Measurements from ENCODE around the gene FXYD2. TPM values are rescaled to one million over a fixed set of nuclear protein-coding genes. Genes with fewer than 3 reads are reported as not detected.
A peak's percentile ranks its signal among the peaks of the same experiment; 100 is the strongest.
"Not testable (repeated sequence)": the region's sequence is repeated elsewhere in the genome, so short reads cannot be mapped to it uniquely, and the experiment has no call there.

Gene FXYD2
- total RNA-seq, 1 donor from 2014 or later, result 44.6 TPM

GRCh38 chr11:117814766-117815261 lies 9.7 kb downstream of the FXYD2 start:
- Mint-ChIP-seq H3K27ac (peak overlapping the region; percentile 97), H3K27me3 (peaks cover under 1% of the 10 kb centered on the region)
- POLR2A ChIA-PET, result interaction anchor here (0.8 to 6.6 kb wide), 29 partner anchors 9 to 1253 kb away, joined by 3 to 132 read pairs (median 5); partner anchors contain the start of genes FXYD2, IL10RA, PCSK7 and RNF214

GRCh38 chr11:117814204-117814765 lies 10.3 kb downstream of the FXYD2 start:
- intact Hi-C loops (cut with micrococcal nuclease), result loop anchor here (2.0 kb wide), 2 partner anchors 137 to 581 kb away; partner anchors contain the start of genes PCSK7 and RNF214
- POLR2A ChIA-PET, result interaction anchor here (0.8 to 6.6 kb wide), 21 partner anchors 10 to 583 kb away, joined by 3 to 132 read pairs (median 10); partner anchors contain the start of genes FXYD2, IL10RA, PCSK7 and RNF214

More at GRCh38 chr11:117814766-117815261, 9.7 kb downstream of the FXYD2 start:
- DNase-seq, result peak; percentile 86
- CTCF ChIA-PET, result interaction anchor here (0.8 to 11.0 kb wide), 12 partner anchors 10 to 978 kb away, joined by 3 to 265 read pairs (median 6); partner anchors contain the start of genes IL10RA and PCSK7
- intact Hi-C loops (cut with micrococcal nuclease), result loop anchor here (1.0 to 5.0 kb wide), 9 partner anchors 13 to 1566 kb away; partner anchors contain the start of genes CEP164, IL10RA, KMT2A and PCSK7
- TF ChIP-seq CTCF (IDR thresholded peaks at IDR 0.05), result no peak
- Mint-ChIP-seq H3K36me3 (ENCODE audit: low read depth) (no peaks in the 10 kb centered on the region), H3K4me1 (peaks cover 71% of the 10 kb centered on the region), H3K9me3 (no peaks in the 10 kb centered on the region), H3K4me3 (peak overlapping the region; percentile 79)
- peak; percentile 53 for ATAC-seq (ENCODE audit: low read depth)

GRCh38 chr11:117810056-117810451 lies 14.5 kb downstream of the FXYD2 start:
- CTCF ChIA-PET, result interaction anchor here (0.9 to 9.4 kb wide), 4 partner anchors 10 to 244 kb away, joined by 3 to 265 read pairs (median 102); partner anchors contain the start of gene FXYD2
- H3K36me3 Mint-ChIP-seq (ENCODE audit: low read depth); H3K9me3 Mint-ChIP-seq; DNase-seq; intact Hi-C loops (cut with micrococcal nuclease); ATAC-seq (ENCODE audit: low read depth); H3K4me3 Mint-ChIP-seq; H3K27me3 Mint-ChIP-seq: not testable (repeated sequence)
- peak overlapping the region; percentile 3 for H3K27ac Mint-ChIP-seq
- POLR2A ChIA-PET, result interaction anchor here (1.6 kb wide), 1 partner anchor 243 kb away, joined by 8 read pairs; no protein-coding TSS in a partner anchor
- peaks cover 38% of the 10 kb centered on the region for H3K4me1 Mint-ChIP-seq

More at GRCh38 chr11:117814204-117814765, 10.3 kb downstream of the FXYD2 start:
- peak overlapping the region; percentile 97 for H3K27ac Mint-ChIP-seq
- no peak for ATAC-seq (ENCODE audit: low read depth)
- no peak for TF ChIP-seq CTCF (IDR thresholded peaks at IDR 0.05)
- peaks cover 73% of the 10 kb centered on the region for H3K4me1 Mint-ChIP-seq
- H3K36me3 Mint-ChIP-seq (ENCODE audit: low read depth), result no peaks in the 10 kb centered on the region
- H3K4me3 Mint-ChIP-seq, result peak overlapping the region; percentile 79
- H3K27me3 Mint-ChIP-seq, result peaks cover 2% of the 10 kb centered on the region
- CTCF ChIA-PET, result interaction anchor here (1.6 to 11.0 kb wide), 7 partner anchors 9 to 239 kb away, joined by 5 to 265 read pairs (median 10); no protein-coding TSS in a partner anchor
- H3K9me3 Mint-ChIP-seq, result no peaks in the 10 kb centered on the region
- DNase-seq, result no peak

GRCh38 chr11:117809236-117810055 lies 15.1 kb downstream of the FXYD2 start:
- Mint-ChIP-seq H3K4me1 (peaks cover 32% of the 10 kb centered on the region), H3K9me3 (no peaks in the 10 kb centered on the region), H3K4me3 (no peak overlapping the region), H3K36me3 (ENCODE audit: low read depth) (no peaks in the 10 kb centered on the region), H3K27me3 (peaks cover 5% of the 10 kb centered on the region), H3K27ac (peak overlapping the region; percentile 3)
- no peak for TF ChIP-seq CTCF (IDR thresholded peaks at IDR 0.05)
- ChIA-PET CTCF (interaction anchor here (0.9 to 9.4 kb wide), 12 partner anchors 10 to 387 kb away, joined by 3 to 265 read pairs (median 6); partner anchors contain the start of gene FXYD2), POLR2A (interaction anchor here (0.9 to 3.3 kb wide), 6 partner anchors 8 to 244 kb away, joined by 3 to 63 read pairs (median 4); no protein-coding TSS in a partner anchor)
- intact Hi-C loops (cut with micrococcal nuclease), result no loop called here
- ATAC-seq (ENCODE audit: low read depth) (peak; percentile 66), DNase-seq (peak; percentile 29)

GRCh38 chr11:117808784-117809183 lies 15.8 kb downstream of the FXYD2 start:
- DNase-seq (no peak), ATAC-seq (ENCODE audit: low read depth) (no peak)
- H3K4me1 Mint-ChIP-seq, result peaks cover 25% of the 10 kb centered on the region
- ChIA-PET CTCF (interaction anchor here (0.9 to 9.4 kb wide), 16 partner anchors 11 to 386 kb away, joined by 3 to 265 read pairs (median 7); partner anchors contain the start of genes FXYD2 and IL10RA), POLR2A (interaction anchor here (0.9 to 3.3 kb wide), 8 partner anchors 9 to 244 kb away, joined by 3 to 63 read pairs (median 6); no protein-coding TSS in a partner anchor)
- H3K9me3 Mint-ChIP-seq, result no peaks in the 10 kb centered on the region
- peaks cover 5% of the 10 kb centered on the region for H3K27me3 Mint-ChIP-seq
- intact Hi-C loops (cut with micrococcal nuclease), result no loop called here
- H3K4me3 Mint-ChIP-seq, result no peak overlapping the region
- peak overlapping the region; percentile 3 for H3K27ac Mint-ChIP-seq
- H3K36me3 Mint-ChIP-seq (ENCODE audit: low read depth), result no peaks in the 10 kb centered on the region
- no peak for TF ChIP-seq CTCF (IDR thresholded peaks at IDR 0.05)
